HG03354 (cell line): ENCODE data around the gene TP53BP2.
A peak's percentile ranks its signal among the peaks of the same experiment; 100 is the strongest.
"Not testable (repeated sequence)": the region's sequence is repeated elsewhere in the genome, so short reads cannot be mapped to it uniquely, and the experiment has no call there.

Source experiments
- ATAC-seq: cut with Tn5 transposase; IDR thresholded peaks from one replicate; pipeline ENCODE4 v1.9.1; 2021; ENCODE audit warnings: mild to moderate bottlenecking; ENCODE audit not compliant: unreplicated experiment, poor library complexity, severe bottlenecking

TP53BP2 gene

DNA sequence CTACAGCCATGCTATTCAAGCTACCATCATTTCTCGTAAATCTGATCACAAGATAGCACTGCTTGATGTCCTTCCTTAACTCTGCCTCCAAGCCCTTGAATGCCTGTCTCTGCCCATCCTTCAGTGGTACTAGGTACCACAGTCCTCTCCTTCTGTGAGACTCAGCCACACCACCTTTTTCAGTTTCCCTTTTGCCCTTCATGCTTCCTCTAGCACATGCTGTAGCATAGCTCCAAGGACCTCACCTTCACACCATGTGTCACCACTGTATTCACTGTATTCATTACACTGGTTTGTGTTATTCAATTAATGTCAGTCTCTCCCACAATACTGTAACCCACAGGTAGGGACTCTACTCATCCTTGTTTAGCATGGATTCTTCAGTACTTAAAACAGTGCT lies 8.0 kb upstream of the TP53BP2 start:
- no peak for ATAC-seq

DNA sequence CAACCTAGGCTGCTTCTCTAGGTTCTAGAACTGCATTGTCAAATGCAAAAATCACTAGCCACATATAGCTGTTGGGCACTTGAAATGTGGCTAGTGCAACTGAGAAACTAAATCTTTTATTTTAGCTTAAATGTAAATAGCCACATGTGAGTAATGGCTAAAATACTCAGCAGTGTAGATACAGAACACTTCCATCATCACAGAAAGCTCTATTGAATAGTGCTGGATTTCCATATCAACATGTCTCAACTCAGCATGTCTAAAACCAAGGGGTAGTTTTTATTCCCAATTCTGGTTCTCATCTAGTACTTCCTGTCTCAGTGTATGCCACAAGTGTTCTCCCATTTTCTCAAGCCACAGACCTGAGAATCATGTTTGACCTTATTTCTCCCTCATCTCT lies 7.5 kb upstream of the TP53BP2 start:
- ATAC-seq: no peak

DNA sequence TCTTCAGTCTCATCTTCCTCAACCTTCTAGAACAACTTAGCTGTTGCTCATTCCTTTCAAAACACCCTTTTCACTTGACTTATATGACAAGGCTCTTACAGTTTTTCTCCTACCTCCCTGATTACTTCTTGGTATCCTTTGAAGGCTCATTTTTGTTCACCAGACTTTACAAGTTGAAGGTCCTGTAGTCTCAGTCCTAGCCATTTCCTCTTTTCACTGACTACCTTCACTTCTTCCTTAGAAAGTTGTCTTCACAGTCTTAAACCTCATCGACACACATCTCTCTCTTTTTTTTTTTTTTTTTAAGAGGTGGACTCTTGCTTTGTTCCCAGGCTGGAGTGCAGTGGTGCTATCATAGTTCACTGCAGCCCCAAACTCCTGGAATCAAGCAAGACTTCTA lies 6.6 kb upstream of the TP53BP2 start:
- ATAC-seq: no peak

DNA sequence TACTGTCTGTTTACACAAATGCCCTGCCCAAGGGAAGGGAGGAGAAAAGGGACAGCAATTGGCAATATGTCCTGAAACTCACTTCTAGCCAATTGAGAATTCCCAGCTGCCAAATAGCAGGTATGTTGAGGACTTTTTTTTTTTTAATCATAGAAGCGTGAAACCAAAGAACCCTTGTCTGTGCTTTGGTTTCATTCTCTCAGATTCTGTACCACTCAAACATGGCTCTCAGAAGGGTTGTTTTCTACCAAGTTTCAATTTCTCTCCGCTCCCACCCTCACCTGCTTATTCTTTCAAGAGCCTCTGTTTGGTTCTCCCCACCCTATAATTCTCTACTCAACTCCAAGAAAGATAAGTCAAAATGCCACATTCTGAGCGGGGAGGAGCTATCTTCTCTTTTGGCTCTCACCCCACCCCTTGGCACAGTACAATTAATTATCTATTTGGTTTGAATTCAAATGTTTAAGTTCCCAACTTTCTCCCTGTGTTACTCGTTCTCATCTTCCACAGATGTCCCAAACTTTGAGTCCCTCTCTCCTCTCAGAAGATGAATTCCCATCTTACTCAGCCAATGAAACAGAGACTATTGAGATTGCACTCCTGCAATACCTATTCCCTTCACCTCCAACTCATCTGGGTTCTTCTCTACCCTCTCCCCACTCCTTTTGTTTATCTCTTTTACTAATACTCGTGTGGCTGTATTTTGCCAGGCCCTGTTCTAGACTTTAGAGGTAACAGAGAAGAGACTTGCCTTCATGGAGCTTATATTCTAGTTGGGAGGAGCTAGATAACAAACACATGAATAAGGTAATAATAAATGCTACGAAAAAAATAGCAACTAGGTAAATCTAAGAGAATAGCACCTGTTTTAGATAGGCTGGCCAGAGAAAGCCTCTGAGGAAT lies 3.9 kb upstream of the TP53BP2 start:
- no peak for ATAC-seq

DNA sequence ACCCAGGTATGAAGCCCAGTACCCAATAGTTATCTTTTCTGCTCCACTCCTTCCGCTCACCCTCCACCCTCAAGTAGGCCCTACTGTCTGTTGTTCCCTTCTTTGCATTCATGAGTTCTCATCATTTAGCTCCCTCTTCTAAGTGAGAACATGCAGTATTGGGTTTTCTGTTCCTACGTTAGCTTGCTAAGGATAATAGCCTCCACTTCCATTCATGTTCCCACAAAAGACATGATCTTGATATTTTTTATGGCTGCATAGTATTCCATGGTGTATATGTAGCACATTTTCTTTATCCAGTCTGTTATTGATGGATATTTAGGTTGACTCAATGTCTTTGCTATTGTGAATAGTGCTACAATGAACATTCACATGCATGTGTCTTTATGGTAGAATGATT lies 2.8 kb upstream of the TP53BP2 start:
- no peak for ATAC-seq

DNA sequence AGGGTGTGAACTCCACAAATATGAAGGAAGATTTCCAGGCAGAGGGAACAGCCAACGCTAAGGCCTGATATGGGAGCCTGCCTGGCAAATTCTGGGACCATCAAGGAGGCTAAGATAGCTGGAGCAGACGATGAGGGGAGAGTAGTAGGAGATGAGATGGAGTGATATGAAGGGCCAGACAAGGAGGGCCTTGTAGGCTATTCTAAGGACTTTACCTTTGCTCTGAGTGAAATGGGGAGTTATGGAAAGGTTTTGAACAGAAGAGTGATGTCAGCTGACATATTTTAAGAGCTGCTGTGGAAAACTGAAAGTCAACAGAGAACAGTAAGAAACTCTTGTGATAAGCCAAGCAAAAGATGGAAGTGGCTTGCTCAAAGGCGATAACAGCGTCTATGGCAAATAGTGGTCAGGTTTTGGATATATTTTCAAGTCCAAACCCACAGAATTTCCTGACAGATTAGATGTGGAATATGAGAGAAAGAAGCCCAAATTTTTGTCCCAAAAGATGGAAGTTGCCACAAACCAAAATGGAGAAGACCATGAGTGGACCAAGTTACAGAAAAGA lies 2.1 kb upstream of the TP53BP2 start:
- no peak for ATAC-seq

DNA sequence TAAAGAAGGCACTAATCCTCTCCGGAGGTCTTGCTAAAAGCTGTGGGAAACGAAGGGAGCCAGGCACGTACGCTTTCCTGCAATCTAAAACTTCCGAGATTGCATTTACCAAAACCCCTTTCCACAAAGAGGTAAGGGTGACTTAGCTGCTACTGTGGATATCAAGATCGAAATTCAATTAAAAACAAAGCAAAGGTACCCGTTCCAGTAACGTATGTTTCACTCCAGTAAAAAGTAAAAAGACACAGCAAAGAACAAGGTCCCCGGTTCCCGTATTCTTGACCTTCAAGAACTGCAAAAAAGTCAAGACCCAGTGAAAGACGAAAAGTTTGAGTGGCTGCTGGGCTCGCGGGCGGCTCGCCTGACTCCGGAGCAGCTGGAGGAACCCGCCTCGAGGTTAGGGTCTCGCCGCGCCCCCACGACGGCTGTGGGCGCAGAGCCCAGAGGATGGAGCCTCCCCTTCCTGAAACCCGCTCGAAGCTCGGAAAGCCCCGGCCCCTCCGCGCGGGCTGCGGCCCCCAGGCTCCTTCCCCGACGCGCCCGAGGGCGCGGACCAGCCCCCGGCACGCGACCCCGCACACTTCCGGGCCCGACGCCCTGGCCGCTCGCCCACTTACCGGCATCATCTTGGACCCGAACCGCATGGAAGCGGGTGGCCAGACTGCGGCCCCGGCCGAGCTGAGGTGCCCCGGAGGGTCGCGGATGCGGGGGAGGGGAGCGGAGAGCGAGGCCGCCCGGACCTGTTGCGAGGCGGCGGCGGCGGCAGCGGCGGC lies 524 bp downstream of the TP53BP2 start:
- peak; percentile 40 for ATAC-seq

DNA sequence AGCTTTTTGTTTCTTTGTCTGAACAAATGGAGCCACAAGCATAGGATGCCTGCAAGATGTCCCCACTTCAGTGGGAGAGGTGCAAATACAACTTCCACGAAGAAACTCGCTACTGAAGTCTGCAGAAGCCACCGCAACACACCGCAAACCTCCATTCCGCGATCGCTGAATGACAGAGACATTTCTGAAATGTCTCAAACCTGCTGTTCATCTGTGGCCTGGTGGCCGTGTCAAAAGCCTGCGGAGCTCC lies 1.0 kb downstream of the TP53BP2 start:
- no peak for ATAC-seq

DNA sequence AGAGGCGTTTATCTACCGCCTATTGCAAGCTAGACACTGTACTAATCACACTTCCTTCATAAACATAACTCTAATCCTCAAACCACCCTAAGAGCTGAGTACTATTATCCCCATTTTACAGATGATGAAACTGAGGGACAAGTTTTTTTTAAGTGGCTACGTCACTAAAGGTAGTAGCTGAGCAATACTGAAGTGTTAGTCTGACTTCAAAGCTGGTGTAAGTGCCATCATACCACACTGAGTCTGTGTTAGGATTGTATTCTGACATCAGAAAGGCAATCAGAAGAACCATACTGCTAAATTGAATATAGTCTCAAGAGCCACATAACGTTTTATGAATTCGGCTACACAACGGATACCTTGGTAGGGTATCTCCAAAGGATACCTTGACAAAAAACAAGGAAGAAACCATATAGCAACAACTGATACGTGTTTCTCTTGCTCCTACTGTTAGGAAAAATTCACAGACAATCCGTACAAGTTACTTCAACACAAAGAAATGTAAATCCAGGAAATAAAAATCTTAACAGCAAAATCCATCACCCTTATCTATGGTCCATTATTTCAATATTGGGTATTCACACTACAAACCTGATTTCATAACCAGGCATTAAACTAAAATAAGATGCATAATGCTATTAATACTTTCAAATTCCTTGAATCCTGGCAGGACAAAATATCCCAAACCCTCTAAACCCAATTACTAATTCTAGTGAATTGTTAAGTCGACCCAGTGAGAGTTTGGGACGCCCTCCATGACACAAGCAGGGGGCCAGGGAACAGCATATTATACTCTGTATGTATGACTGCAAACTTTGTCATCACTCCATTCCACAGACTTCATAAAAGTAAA lies 1.6 kb downstream of the TP53BP2 start:
- no peak for ATAC-seq

DNA sequence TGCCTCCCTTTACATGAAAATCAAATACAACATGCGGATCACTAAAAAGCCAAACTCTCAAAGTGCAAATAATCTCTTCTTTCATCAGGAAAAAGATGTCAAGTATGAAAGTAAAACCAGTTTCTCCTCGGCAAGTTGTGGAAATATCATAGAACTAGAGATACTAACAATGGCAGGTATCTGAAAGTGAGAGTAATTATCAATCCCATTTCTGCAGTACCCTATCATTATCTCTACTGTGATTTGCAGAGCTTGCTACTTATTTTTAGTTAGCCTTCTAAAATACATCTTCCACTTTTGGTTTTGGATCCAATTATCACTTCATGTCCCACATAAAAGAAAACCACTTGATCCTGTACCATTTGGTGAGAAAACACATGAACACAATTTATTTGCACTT lies 3.0 kb downstream of the TP53BP2 start:
- ATAC-seq: no peak

DNA sequence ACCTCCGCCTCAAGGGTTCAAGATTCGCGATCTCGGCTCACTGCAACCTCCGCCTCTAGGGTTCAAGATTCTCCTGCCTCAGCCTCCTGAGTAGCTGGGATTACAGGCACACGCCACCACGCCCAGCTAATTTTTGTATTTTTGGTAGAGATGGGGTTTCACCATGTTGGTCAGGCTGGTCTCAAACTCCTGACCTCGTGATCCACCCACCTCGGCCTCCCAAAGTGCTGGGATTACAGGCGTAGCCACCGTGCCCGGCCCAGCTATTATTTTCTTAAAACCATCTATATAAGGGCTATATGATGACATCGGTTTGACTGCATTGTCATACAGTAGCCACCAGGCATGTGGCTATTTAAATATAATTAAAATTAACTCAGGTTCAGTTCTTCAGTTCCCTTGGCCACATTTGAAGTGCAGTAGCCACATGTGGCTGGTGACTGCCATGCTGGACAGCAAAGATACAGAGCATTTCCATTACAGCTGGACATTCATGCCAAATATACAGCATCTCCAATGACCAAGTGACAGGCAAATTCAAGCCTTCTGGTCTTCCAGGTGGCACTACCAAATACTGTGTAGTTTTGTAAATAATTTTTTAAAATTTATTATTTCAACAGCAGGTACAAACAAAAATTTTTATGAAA lies 3.6 kb downstream of the TP53BP2 start:
- ATAC-seq: not testable (repeated sequence)

DNA sequence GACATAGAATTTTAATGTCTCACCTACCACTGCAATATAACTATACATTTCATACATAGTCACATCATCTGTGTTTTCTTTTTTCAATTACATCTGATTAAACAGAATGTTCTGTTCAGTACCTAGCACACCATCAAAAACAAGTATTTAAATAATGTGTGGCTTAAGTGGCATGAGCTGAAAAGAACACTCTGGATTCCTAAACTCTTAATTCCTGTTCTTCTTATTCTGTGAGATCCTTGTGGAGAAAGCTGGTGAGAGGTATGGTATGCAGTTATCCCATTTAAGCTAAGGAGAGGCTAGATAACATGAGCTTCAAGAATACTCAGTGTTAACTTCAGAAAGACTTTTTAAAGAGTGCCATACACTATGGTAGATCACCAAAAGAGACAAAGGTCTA lies 5.5 kb downstream of the TP53BP2 start:
- ATAC-seq: no peak

DNA sequence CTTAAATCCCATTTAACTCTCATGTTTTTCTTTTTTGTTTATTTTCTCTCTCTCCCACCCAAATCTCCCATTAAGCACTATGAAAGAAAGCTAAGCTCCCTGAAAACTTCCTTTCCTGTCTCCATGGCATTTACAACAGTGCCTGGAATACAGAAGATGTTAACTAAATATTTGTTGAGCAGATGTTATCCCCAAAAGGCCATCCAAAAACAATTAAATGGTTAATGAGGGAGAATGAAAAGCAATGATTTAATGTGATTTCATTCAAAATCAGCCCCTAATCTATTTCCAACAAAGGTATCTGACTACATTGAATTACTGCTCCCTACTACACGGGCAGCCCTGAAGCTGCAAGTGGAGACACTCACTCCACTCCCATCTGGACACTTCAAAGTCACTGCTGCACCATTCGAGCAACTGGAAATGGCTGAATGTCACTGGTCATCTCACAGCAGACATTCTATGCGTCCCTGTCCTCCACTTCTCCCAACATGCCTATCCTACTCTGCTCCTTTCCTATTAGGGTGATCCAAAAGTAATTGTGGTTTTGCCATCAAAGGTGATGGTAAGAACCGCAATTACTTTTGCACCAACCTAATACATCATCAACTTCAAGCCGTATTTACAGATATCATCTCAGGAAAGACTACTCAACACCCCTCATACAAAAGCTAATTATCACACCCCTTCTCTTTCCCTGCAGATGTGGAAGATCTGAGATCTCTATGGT lies 7.5 kb downstream of the TP53BP2 start:
- no peak for ATAC-seq

DNA sequence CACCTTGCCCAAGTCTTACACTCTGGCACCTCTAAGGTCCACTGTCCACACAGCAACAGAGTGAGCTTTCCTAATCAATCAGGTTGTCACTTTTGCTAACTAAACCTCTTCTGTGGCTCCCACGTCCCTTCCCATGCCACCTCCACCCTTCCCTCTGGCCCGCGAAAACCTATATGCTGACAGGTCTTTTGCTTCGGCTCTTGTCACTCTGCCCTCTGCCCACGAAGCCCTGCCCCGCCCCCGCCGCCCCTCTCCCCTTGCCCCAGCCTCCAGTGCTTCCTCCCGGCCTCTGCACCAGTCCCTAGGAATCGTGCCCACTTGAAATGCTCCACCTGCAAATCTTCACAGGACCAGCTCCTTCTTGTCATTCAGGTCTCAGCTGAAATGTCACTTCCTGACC lies 8.1 kb downstream of the TP53BP2 start:
- ATAC-seq: no peak

DNA sequence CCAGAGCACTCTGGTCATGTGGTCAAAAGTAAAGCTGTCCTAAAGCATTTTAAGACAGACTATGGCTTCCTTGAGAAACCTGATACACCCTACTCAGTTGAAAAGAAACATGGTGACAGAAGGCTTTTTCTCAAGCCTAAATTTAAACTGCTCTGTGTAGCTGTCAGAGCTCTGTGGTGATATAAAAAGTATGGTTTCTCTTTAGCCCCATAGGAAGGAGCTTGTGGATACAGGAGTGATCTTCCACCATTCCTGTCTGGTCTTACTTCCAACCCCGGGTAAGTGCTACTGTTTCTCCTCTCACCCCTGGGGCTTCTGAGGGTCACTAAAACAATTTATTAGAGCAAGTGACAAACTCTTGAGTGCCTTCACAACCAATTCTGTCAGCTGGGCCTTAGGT lies 8.5 kb downstream of the TP53BP2 start:
- no peak for ATAC-seq

DNA sequence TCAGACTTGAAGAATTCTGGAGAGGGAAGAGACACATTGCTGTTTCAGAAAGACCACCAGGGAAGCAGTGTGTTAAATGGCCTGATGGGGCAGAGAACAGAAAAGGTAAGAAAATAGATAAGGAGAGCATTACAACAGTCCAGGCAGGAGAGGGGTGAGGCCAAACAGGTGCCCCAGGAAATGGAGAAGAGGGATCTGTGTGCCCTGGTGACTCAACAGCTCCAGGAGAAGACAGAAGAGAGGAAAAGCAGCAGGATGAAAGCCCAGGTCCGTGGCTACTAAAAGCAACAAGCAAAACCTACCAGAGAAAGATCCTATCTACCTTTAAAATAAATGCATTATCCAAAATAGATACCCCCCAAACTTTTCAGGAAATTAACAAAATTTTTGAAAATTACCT lies 9.2 kb downstream of the TP53BP2 start:
- ATAC-seq: no peak

DNA sequence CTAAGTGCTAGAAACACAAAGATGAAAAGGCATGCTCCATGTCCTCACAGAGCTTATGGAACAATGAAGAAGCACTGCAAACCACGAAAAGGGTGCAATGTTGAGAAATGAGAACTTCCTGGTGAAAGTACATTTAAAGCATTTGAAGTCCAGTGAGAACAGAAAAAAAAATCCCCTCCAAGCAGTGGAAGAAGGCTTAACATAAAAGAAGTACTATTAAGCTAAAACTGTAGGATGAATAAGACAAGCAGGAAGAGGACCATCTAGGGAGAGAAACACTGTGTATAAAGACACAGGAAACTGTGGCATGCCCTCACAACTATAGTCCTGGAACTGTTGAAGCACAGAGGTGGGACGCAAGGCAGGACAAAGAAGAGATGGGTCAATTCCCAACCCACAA lies 10.0 kb downstream of the TP53BP2 start:
- ATAC-seq: no peak

DNA sequence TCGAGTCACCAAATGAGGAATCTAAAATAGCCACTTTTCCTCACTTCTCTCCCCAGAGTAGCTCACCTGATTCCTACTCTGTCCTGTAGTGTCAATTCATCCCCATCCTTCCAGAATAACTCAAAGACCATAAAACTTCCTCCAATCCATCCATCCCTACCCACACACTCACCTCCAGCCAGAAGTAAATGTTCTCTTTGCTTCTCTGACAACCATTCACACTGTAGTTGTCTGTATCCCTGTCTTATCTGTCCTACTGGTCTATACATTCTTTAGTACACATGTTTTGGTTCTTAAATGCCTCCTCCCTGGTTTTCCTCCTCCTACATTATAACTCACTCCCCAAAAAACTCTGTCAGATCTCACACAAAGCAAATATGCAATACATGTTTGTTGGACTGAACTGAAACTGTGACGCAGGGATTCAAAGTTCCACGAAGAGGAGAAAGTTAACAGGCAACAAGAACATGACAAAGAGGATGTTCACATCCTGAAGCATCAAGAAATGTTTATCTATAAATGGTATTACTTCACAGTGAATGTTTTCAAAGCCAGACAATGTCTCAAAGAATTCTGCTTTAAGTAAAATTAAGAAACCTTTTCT lies 11.0 kb downstream of the TP53BP2 start:
- ATAC-seq: no peak

DNA sequence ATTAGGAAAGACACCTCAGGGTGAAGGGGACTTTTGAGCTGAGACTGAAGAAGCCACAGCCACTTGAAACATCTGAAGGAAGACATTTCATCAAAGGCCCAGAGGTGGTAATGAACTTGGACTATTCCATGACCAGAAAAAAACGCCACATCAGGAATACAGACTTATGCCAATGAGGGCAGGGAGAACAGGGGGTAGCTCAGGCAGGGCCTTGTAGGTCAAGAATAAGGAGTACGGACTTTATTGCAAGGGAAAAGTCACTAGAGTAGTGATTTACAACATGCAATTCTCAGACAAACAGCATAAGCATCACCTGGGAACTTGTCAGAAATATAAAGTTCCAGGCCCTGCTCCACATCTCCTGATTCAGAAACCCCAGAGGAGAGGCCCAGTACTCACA lies 11.8 kb downstream of the TP53BP2 start:
- no peak for ATAC-seq
